ENCODE data around the gene RNF43.

RNF43 gene

GRCh38 chr17:58375256-58375655 is 42.1 kb downstream of the RNF43 start:
- DNase-seq (ENCODE audit: low read depth): no peak
- TF ChIP-seq MYC (IDR thresholded peaks at IDR 0.05; ENCODE audit: low read depth, low read length) (no peak), CTCF (IDR thresholded peaks at IDR 0.05; ENCODE audit: low read depth, low read length) (no peak), MAX (IDR thresholded peaks at IDR 0.05; ENCODE audit: low read depth, low read length) (no peak), POLR2A (IDR thresholded peaks at IDR 0.05; ENCODE audit: extremely low read depth, insufficient read length) (no peak)
- no peak overlapping the region for H3K4me3 ChIP-seq (ENCODE audit: low read depth, low read length)

- no peak overlapping the region for H3K4me3 ChIP-seq (ENCODE audit: low read depth, low read length)
- no peak for DNase-seq (ENCODE audit: low read depth)
- TF ChIP-seq MAX (IDR thresholded peaks at IDR 0.05; ENCODE audit: low read depth, low read length) (no peak), CTCF (IDR thresholded peaks at IDR 0.05; ENCODE audit: low read depth, low read length) (no peak), MYC (IDR thresholded peaks at IDR 0.05; ENCODE audit: low read depth, low read length) (no peak), POLR2A (IDR thresholded peaks at IDR 0.05; ENCODE audit: extremely low read depth, insufficient read length) (no peak)
Observed at GRCh38 chr17:58373923-58374322, 43.4 kb downstream of the RNF43 start.

- H3K4me3 ChIP-seq (ENCODE audit: low read depth, low read length): no peak overlapping the region
- TF ChIP-seq CTCF (IDR thresholded peaks at IDR 0.05; ENCODE audit: low read depth, low read length) (no peak), POLR2A (IDR thresholded peaks at IDR 0.05; ENCODE audit: extremely low read depth, insufficient read length) (no peak), MYC (IDR thresholded peaks at IDR 0.05; ENCODE audit: low read depth, low read length) (no peak), MAX (IDR thresholded peaks at IDR 0.05; ENCODE audit: low read depth, low read length) (no peak)
- DNase-seq (ENCODE audit: low read depth): no peak
Observed at GRCh38 chr17:58373003-58373402, 44.3 kb downstream of the RNF43 start.

- no peak for DNase-seq (ENCODE audit: low read depth)
- no peak overlapping the region for H3K4me3 ChIP-seq (ENCODE audit: low read depth, low read length)
- no peak for TF ChIP-seq POLR2A (IDR thresholded peaks at IDR 0.05; ENCODE audit: extremely low read depth, insufficient read length)
- TF ChIP-seq MAX (IDR thresholded peaks at IDR 0.05; ENCODE audit: low read depth, low read length): no peak
- TF ChIP-seq MYC (IDR thresholded peaks at IDR 0.05; ENCODE audit: low read depth, low read length): no peak
- no peak for TF ChIP-seq CTCF (IDR thresholded peaks at IDR 0.05; ENCODE audit: low read depth, low read length)
Observed at GRCh38 chr17:58371300-58371950, 45.9 kb downstream of the RNF43 start.

GRCh38 chr17:58370716-58371115 is 46.6 kb downstream of the RNF43 start:
- H3K4me3 ChIP-seq (ENCODE audit: low read depth, low read length): no peak overlapping the region
- no peak for DNase-seq (ENCODE audit: low read depth)
- TF ChIP-seq CTCF (IDR thresholded peaks at IDR 0.05; ENCODE audit: low read depth, low read length) (no peak), POLR2A (IDR thresholded peaks at IDR 0.05; ENCODE audit: extremely low read depth, insufficient read length) (no peak), MYC (IDR thresholded peaks at IDR 0.05; ENCODE audit: low read depth, low read length) (no peak), MAX (IDR thresholded peaks at IDR 0.05; ENCODE audit: low read depth, low read length) (no peak)
